Tibial nerve (tissue), 4 donors: ENCODE results near the gene INAFM1. TPM values are rescaled to one million over a fixed set of nuclear protein-coding genes. Genes with fewer than 3 reads are reported as not detected.

Experiments used
- DNase-seq, 2 donors: peaks; one replicate each; pipeline ENCODE4 v3.0.0-alpha.2; 2019; ENCODE audit warnings: low spot score in 2 of 2
- H3K27ac ChIP-seq, 4 donors: fragments of 200-600 bp; sonication (generic) in 3 of 4; one replicate each; pipeline ENCODE4 v1.5.1; 2017 to 2019; ENCODE audit warnings: mild to moderate bottlenecking in 1 of 4
- H3K27me3 ChIP-seq, 2 donors: fragments of 200-600 bp; sonication (generic) in 1 of 2; one replicate each; pipeline versions ENCODE4 v1.5.1 to v1.6.0; 2017 to 2019
- H3K36me3 ChIP-seq, 3 donors: fragments of 200-600 bp; sonication (generic); one replicate each; pipeline ENCODE4 v1.5.1; 2018 to 2019
- H3K4me1 ChIP-seq, 4 donors: fragments of 200-600 bp; sonication (generic) in 3 of 4; one replicate each; pipeline ENCODE4 v1.5.1; 2017 to 2019
- H3K4me3 ChIP-seq, 4 donors: fragments of 200-600 bp; sonication (generic) in 3 of 4; one replicate each; pipeline ENCODE4 v1.5.1; 2017 to 2019; ENCODE audit warnings: mild to moderate bottlenecking in 1 of 4, moderate library complexity in 1 of 4
- H3K9me3 ChIP-seq, 4 donors: fragments of 200-600 bp; sonication (generic) in 3 of 4; one replicate each; pipeline ENCODE4 v1.5.1; 2017 to 2019
- EP300 ChIP-seq, 2 donors: sonication (generic); formaldehyde crosslinking; IDR thresholded peaks; one replicate each; pipeline ENCODE4 v1.6.1; 2017; ENCODE audit warnings: antibody characterized with exemption in 2 of 2, mild to moderate bottlenecking in 1 of 2
- POLR2A ChIP-seq, 2 donors: fragments of 450-650 bp; IDR thresholded peaks; one replicate each; pipeline ENCODE4 v1.6.1; 2017; ENCODE audit warnings: antibody characterized with exemption in 2 of 2, mild to moderate bottlenecking in 2 of 2, moderate library complexity in 2 of 2
- WGBS, 2 donors: methylation state at CpG; one replicate each; pipeline ENCODE4 v1.1.5; 2018; 5-methylcytosine and 5-hydroxymethylcytosine counted together
- total RNA-seq, 4 donors: library from RNA; depleted of rRNA; stranded (reverse); fragments of >200 nt; gene quantifications; one replicate each; pipeline ENCODE4 v1.1.0, GENCODE V29; 2016
- TF ChIP-seq, protein P1 (sequence below), 5 experiments: fragments of 200-600 bp in 3 of 5; fragments of 450-650 bp in 2 of 5; sonication (generic) in 3 of 5; IDR thresholded peaks; one replicate each; pipeline ENCODE4 v1.5.1; 2016 to 2019; ENCODE audit warnings: antibody characterized with exemption in 5 of 5, mild to moderate bottlenecking in 3 of 5, moderate library complexity in 2 of 5

The INAFM1 gene
- total RNA-seq, 4 donors from 2014 or later, result 9.6 to 33.9 (median 25.4) TPM

DNA sequence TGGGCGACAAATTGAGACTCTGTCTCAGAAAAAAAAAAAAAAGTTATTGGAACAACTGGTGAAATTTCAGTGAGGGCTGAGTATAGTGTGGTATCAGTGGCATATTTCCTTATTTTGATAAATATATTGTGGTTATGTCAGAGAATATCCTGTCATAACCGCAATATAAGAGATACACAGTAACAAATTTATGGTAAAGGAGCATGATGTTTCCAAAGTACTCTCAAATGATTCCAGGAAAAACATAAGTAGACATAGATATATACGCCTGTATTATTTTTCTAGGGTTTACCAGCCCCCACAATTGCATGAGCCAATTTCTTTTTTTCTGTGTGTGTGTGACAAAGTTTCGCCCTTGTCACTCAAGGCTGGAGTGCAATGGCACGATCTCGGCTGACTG, 29.3 kb downstream of the INAFM1 start:
- Histone ChIP-seq H3K9me3 (no peaks in the 10 kb centered on the region), H3K4me3 (no peak overlapping the region), H3K27me3 (no peaks in the 10 kb centered on the region), H3K4me1 (peaks cover 0 to 12% (median 4%) of the 10 kb centered on the region in 4 donors), H3K36me3 (no peaks in the 10 kb centered on the region), H3K27ac (no peak overlapping the region)
- TF ChIP-seq, protein P1, sequence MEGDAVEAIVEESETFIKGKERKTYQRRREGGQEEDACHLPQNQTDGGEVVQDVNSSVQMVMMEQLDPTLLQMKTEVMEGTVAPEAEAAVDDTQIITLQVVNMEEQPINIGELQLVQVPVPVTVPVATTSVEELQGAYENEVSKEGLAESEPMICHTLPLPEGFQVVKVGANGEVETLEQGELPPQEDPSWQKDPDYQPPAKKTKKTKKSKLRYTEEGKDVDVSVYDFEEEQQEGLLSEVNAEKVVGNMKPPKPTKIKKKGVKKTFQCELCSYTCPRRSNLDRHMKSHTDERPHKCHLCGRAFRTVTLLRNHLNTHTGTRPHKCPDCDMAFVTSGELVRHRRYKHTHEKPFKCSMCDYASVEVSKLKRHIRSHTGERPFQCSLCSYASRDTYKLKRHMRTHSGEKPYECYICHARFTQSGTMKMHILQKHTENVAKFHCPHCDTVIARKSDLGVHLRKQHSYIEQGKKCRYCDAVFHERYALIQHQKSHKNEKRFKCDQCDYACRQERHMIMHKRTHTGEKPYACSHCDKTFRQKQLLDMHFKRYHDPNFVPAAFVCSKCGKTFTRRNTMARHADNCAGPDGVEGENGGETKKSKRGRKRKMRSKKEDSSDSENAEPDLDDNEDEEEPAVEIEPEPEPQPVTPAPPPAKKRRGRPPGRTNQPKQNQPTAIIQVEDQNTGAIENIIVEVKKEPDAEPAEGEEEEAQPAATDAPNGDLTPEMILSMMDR (IDR thresholded peaks at IDR 0.05), result no peak
- TF ChIP-seq POLR2A (IDR thresholded peaks at IDR 0.05), result no peak
- TF ChIP-seq EP300 (IDR thresholded peaks at IDR 0.05), result no peak
- WGBS, 2 donors, result 82 to 84% methylated on average over 6 of the region's 6 CpGs
- DNase-seq, result no peak

DNA sequence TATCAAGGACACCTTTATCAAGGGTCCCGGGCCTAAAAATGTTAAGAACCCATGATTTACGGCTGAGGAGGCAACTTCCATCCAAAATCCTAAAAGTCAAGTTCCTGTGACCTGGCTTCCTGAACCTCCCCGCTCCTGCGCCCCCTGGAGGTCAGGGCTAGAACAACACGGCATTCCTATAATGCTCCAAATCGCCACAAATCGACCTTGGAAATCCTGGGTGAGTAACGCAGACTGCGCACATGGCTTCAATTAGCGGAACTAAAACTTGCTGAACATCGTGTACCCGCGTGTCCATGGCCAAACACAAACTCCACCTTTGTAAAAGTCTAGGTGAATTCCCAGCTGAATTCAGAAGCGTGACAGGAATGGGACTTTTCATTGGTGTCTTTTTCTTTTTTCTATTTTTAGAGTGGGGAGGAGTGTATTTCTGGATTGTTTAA, 30.6 kb downstream of the INAFM1 start:
- Histone ChIP-seq H3K36me3 (no peaks in the 10 kb centered on the region), H3K4me3 (no peak overlapping the region), H3K9me3 (no peaks in the 10 kb centered on the region), H3K27me3 (no peaks in the 10 kb centered on the region), H3K4me1 (peaks cover 0 to 15% (median 4%) of the 10 kb centered on the region in 4 donors), H3K27ac (no peak overlapping the region)
- peak; percentile 65 to 77 for DNase-seq
- 7 to 8% methylated on average over 14 of the region's 14 CpGs for WGBS, 2 donors
- TF ChIP-seq EP300 (IDR thresholded peaks at IDR 0.05) (peak in 1 of 2 donors; percentile 70), POLR2A (IDR thresholded peaks at IDR 0.05) (no peak)
- TF ChIP-seq, protein P1 (IDR thresholded peaks at IDR 0.05), result peak; percentile 70 to 92 (median 82)

DNA sequence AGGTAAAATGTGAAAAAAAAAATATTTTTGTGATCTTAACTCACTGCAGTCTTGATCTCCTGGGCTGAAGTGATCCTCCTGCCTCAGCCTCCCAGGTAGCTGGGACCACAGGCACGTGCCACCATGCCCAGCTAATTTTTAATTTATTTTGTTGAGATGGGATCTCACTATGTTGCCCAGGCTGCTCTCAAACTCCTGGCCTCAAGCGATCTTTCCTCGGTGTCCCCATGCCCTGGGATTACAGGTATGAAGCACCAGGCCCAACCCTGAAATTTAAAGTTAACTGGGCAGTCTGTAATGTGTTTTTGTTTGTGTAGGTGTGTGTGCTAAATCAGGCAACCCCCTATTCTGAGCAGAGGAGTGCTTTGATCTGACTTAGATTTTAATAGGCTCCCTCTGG, 31.6 kb downstream of the INAFM1 start:
- WGBS, 2 donors, result 87 to 98% methylated on average over 3 of the region's 3 CpGs
- Histone ChIP-seq H3K9me3 (no peaks in the 10 kb centered on the region), H3K4me1 (peaks cover 0 to 15% (median 4%) of the 10 kb centered on the region in 4 donors), H3K27ac (no peak overlapping the region), H3K36me3 (no peaks in the 10 kb centered on the region), H3K27me3 (no peaks in the 10 kb centered on the region), H3K4me3 (no peak overlapping the region)
- DNase-seq, result no peak
- TF ChIP-seq EP300 (IDR thresholded peaks at IDR 0.05), result no peak
- TF ChIP-seq, protein P1 (IDR thresholded peaks at IDR 0.05), result no peak
- TF ChIP-seq POLR2A (IDR thresholded peaks at IDR 0.05), result no peak

DNA sequence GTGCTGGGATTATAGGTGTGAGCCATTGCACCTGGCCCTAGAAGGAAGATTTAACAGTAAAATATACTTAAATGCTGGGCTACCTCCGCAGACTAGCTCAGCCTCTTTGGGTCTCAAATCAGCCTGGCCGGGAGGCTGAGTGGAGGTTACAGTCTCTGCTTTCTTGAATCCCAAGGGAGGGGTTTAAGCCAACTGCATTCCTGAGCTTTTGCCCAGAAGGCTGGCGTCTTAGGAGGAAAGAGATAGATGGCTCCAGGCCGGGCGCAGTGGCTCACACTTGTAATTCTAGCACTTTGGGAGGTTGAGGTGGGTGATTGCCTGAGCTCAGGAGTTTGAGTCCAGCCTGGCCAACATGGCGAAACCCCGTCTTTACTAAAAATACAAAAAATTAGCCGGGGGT, 34.4 kb downstream of the INAFM1 start:
- TF ChIP-seq, protein P1 (IDR thresholded peaks at IDR 0.05), result no peak
- no peak for TF ChIP-seq EP300 (IDR thresholded peaks at IDR 0.05)
- TF ChIP-seq POLR2A (IDR thresholded peaks at IDR 0.05), result no peak
- H3K36me3 ChIP-seq, result no peaks in the 10 kb centered on the region
- H3K27me3 ChIP-seq, result no peaks in the 10 kb centered on the region
- no peaks in the 10 kb centered on the region for H3K9me3 ChIP-seq
- WGBS, 2 donors, result 66 to 72% methylated on average over 8 of the region's 8 CpGs
- no peak for DNase-seq
- H3K27ac ChIP-seq, result no peak overlapping the region
- peaks cover 0 to 15% (median 4%) of the 10 kb centered on the region in 4 donors for H3K4me1 ChIP-seq
- no peak overlapping the region for H3K4me3 ChIP-seq

DNA sequence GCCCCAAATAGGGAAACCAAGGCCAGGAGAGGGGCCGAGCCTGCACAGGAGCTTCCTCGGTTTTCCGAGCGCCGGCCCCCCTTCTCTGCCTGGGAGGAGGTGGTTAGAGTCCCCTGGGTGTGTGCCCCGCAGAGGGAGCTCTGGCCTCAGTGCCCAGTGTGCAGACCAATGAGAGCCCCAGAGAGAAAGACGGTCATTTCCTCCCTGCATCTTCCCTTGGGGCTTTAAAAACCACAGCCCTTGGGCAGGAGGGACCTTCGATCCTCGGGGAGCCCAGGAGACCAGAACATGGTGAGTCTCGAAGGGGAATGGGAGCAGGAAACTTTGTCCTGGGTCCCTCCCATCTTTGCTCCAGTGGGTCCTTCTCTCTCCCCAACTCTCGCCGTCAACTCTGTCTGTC, 34.9 kb downstream of the INAFM1 start, which contains the start of gene C5AR1:
C5AR1 (plus strand) TSS at position 254 of the 400 bp plus-strand sequence; CDS start at position 289, 35 bp downstream.
- H3K9me3 ChIP-seq, result no peaks in the 10 kb centered on the region
- TF ChIP-seq POLR2A (IDR thresholded peaks at IDR 0.05) (peak in 1 of 2 donors; percentile 36), EP300 (IDR thresholded peaks at IDR 0.05) (peak in 1 of 2 donors; percentile 63)
- TF ChIP-seq, protein P1 (IDR thresholded peaks at IDR 0.05), result no peak
- H3K27me3 ChIP-seq, result no peaks in the 10 kb centered on the region
- DNase-seq, result no peak
- peak within 1 kb of the TSS in 2 of 4 donors; percentile 62 to 72 for H3K27ac ChIP-seq
- peak within 1 kb of the TSS in 2 of 4 donors; percentile 17 to 43 for H3K4me3 ChIP-seq
- H3K36me3 ChIP-seq, result no peaks in the 10 kb centered on the region
- H3K4me1 ChIP-seq, result peaks cover 0 to 15% (median 4%) of the 10 kb centered on the region in 4 donors
- 25 to 37% methylated on average over 12 of the region's 12 CpGs for WGBS, 2 donors
